ENCODE measurements around the gene RASGRP4. TPM values are rescaled to one million over a fixed set of nuclear protein-coding genes. Genes with fewer than 3 reads are reported as not detected.

Gene RASGRP4
- total and polyA plus RNA-seq, 10 donors, result 1.7 to 59.9 (median 19.5) TPM

- Histone ChIP-seq H3K9me3 (peaks cover 0 to 4% (median 0%) of the 10 kb centered on the region in 8 donors), H3K27me3 (replicated peaks in 1 of 7) (peaks cover 0 to 35% (median 0%) of the 10 kb centered on the region in 7 donors), H3K4me1 (no peaks in the 10 kb centered on the region), H3K4me3 (no peak overlapping the region), H3K36me3 (no peaks in the 10 kb centered on the region), H3K27ac (no peak overlapping the region)
- 92 to 95% (median 94%) methylated on average over 26 of the region's 26 CpGs for WGBS, 5 donors
- no peak for DNase-seq
- intact Hi-C loops (cut with DNase I; ENCODE audit: low total_unique reads), result no loop called here
- TF ChIP-seq POLR2A (IDR thresholded peaks at IDR 0.05) (no peak), POLR2AphosphoS5 (IDR thresholded peaks at IDR 0.05) (no peak)
- TF ChIP-seq, protein P1, sequence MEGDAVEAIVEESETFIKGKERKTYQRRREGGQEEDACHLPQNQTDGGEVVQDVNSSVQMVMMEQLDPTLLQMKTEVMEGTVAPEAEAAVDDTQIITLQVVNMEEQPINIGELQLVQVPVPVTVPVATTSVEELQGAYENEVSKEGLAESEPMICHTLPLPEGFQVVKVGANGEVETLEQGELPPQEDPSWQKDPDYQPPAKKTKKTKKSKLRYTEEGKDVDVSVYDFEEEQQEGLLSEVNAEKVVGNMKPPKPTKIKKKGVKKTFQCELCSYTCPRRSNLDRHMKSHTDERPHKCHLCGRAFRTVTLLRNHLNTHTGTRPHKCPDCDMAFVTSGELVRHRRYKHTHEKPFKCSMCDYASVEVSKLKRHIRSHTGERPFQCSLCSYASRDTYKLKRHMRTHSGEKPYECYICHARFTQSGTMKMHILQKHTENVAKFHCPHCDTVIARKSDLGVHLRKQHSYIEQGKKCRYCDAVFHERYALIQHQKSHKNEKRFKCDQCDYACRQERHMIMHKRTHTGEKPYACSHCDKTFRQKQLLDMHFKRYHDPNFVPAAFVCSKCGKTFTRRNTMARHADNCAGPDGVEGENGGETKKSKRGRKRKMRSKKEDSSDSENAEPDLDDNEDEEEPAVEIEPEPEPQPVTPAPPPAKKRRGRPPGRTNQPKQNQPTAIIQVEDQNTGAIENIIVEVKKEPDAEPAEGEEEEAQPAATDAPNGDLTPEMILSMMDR (IDR thresholded peaks at IDR 0.05 in 8 of 11, conservative IDR thresholded peaks at IDR 0.05 in 3 of 11), result no peak
Observed at GRCh38 chr19:38466050-38466449, 40.0 kb upstream of the RASGRP4 start.

GRCh38 chr19:38464421-38465082, 38.5 kb upstream of the RASGRP4 start:
- intact Hi-C loops (cut with DNase I; ENCODE audit: low total_unique reads), result no loop called here
- no peak for DNase-seq
- peaks cover 0 to 44% (median 0%) of the 10 kb centered on the region in 7 donors for H3K27me3 ChIP-seq (replicated peaks in 1 of 7)
- WGBS, 5 donors, result 64 to 68% (median 66%) methylated on average over 13 to 15 of the region's 15 CpGs
- peaks cover 0 to 4% (median 0%) of the 10 kb centered on the region in 8 donors for H3K9me3 ChIP-seq
- no peak overlapping the region for H3K4me3 ChIP-seq
- H3K36me3 ChIP-seq, result no peaks in the 10 kb centered on the region
- no peaks in the 10 kb centered on the region for H3K4me1 ChIP-seq
- TF ChIP-seq, protein P1 (IDR thresholded peaks at IDR 0.05 in 8 of 11, conservative IDR thresholded peaks at IDR 0.05 in 3 of 11), result no peak
- no peak for TF ChIP-seq POLR2A (IDR thresholded peaks at IDR 0.05)
- TF ChIP-seq POLR2AphosphoS5 (IDR thresholded peaks at IDR 0.05), result no peak
- no peak overlapping the region for H3K27ac ChIP-seq

DNA sequence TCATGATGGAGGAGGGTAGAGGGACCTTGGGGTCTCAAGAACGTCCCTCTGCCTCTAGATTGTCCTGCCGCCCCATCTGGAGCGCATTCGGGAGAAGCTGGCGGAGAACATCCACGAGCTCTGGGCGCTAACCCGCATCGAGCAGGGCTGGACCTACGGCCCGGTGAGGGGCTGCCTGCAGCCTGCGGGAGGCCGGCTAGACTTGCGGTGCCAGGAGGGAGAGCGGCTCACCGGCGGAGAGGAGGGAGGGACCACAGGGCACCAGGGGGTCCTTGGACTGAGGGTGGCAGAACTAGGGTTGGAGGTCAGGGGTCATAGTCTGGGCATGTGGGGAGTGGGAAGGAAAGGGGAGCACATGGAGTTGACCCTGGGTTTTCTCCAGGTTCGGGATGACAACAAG, 37.3 kb upstream of the RASGRP4 start:
- 88 to 93% (median 91%) methylated on average over 18 of the region's 18 CpGs for WGBS, 5 donors
- H3K27ac ChIP-seq, result no peak overlapping the region

GRCh38 chr19:38458991-38459390, 33.0 kb upstream of the RASGRP4 start:
- no peaks in the 10 kb centered on the region for H3K36me3 ChIP-seq
- intact Hi-C loops (cut with DNase I; ENCODE audit: low total_unique reads), result no loop called here
- H3K27me3 ChIP-seq (replicated peaks in 1 of 7), result peaks cover 0 to 43% (median 0%) of the 10 kb centered on the region in 7 donors
- 75 to 86% (median 84%) methylated on average over 11 to 13 of the region's 13 CpGs for WGBS, 5 donors
- H3K27ac ChIP-seq, result no peak overlapping the region
- no peak for DNase-seq
- no peaks in the 10 kb centered on the region for H3K9me3 ChIP-seq
- TF ChIP-seq, protein P1 (IDR thresholded peaks at IDR 0.05 in 8 of 11, conservative IDR thresholded peaks at IDR 0.05 in 3 of 11), result no peak
- TF ChIP-seq POLR2A (IDR thresholded peaks at IDR 0.05) (no peak), POLR2AphosphoS5 (IDR thresholded peaks at IDR 0.05) (no peak)
- no peaks in the 10 kb centered on the region for H3K4me1 ChIP-seq
- H3K4me3 ChIP-seq, result no peak overlapping the region

More for the DNA sequence above, 37.3 kb upstream of the RASGRP4 start:
- H3K27me3 ChIP-seq (replicated peaks in 1 of 7), result peaks cover 0 to 43% (median 0%) of the 10 kb centered on the region in 7 donors
- no peak for DNase-seq
- TF ChIP-seq POLR2A (IDR thresholded peaks at IDR 0.05), result no peak
- no peak for TF ChIP-seq POLR2AphosphoS5 (IDR thresholded peaks at IDR 0.05)
- H3K36me3 ChIP-seq, result no peaks in the 10 kb centered on the region
- intact Hi-C loops (cut with DNase I; ENCODE audit: low total_unique reads), result no loop called here
- no peaks in the 10 kb centered on the region for H3K4me1 ChIP-seq
- peaks cover 0 to 4% (median 0%) of the 10 kb centered on the region in 8 donors for H3K9me3 ChIP-seq
- no peak overlapping the region for H3K4me3 ChIP-seq
